Tibial artery (tissue), 4 donors: Measurements from ENCODE around the gene NECAB3.

Experiments
- DNase-seq, 2 donors: peaks; one replicate each; pipeline ENCODE4 v3.0.0-alpha.2; 2019
- H3K27ac ChIP-seq, 2 donors: fragments of 200-600 bp; sonication (generic) in 1 of 2; 1 replicate in 1 of 2; 2 replicates in 1 of 2; pipeline ENCODE4 v1.5.1; 2018 to 2019; ENCODE audit warnings: mild to moderate bottlenecking in 1 of 2
- H3K27me3 ChIP-seq, 2 donors: fragments of 200-600 bp; sonication (generic) in 1 of 2; one replicate each; pipeline versions ENCODE4 v1.5.1 to v1.6.0; 2016 to 2019
- H3K36me3 ChIP-seq, 3 donors: fragments of 200-600 bp; sonication (generic) in 2 of 3; one replicate each; pipeline ENCODE4 v1.5.1; 2016 to 2019; ENCODE audit warnings: mild to moderate bottlenecking in 2 of 3
- H3K4me1 ChIP-seq, 4 donors: fragments of 200-600 bp; sonication (generic) in 2 of 4; 1 replicate in 3 of 4; 2 replicates in 1 of 4; pipeline ENCODE4 v1.5.1; 2016 to 2019
- H3K4me3 ChIP-seq, 2 donors: fragments of 200-600 bp; sonication (generic) in 1 of 2; 1 replicate in 1 of 2; 2 replicates in 1 of 2; pipeline ENCODE4 v1.5.1; 2018 to 2019; ENCODE audit warnings: mild to moderate bottlenecking in 2 of 2
- H3K9me3 ChIP-seq, 3 donors: fragments of 200-600 bp; sonication (generic) in 1 of 3; one replicate each; pipeline ENCODE4 v1.5.1; 2016 to 2019
- intact Hi-C: fragments of 100-400 bp; cut with DNase I; formaldehyde crosslinking; loops from one replicate; pipeline ENCODE4 v1.15.0; 2023; ENCODE audit warnings: low total_unique reads
- TF ChIP-seq, protein P1 (sequence below), 2 experiments: fragments of 200-600 bp in 1 of 2; fragments of 450-650 bp in 1 of 2; IDR thresholded peaks; one replicate each; pipeline ENCODE4 v1.5.1; 2017 to 2019; ENCODE audit warnings: antibody characterized with exemption in 2 of 2, mild to moderate bottlenecking in 1 of 2, moderate library complexity in 1 of 2

Gene NECAB3

DNA sequence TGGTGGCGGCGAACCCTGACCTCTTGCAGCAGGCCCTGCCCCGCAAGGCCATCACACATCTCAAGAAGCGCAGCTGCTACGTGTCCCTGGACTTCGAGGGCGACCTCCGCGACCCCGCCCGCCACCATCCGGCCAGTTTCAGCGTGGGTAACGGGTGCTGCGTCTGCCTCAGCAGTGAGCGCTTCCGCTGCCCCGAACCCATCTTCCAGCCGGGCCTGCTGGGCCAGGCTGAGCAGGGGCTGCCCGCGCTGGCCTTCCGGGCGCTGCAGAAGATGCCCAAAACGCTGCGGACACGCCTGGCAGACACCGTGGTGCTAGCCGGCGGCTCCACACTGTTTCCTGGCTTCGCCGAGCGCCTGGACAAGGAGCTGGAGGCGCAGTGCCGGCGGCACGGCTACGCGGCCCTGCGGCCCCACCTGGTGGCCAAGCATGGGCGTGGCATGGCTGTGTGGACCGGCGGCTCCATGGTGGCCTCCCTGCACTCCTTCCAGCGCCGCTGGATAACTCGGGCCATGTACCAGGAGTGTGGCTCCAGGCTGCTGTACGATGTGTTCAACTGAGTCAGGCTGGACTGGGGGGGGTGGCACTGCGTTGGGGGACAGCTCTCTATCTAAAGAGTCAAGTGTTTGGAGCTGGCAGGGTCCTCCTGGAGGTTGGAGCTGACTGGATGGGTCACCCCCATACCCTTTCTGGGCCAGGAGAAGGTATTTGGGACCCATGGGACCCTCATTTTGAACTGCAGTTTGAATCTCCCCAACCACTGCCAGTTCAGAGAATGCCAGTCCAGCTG is 6.4 kb downstream of the NECAB3 start:
- Histone ChIP-seq H3K27me3 (no peaks in the 10 kb centered on the region), H3K27ac (peak overlapping the region; percentile 88 to 90), H3K9me3 (no peaks in the 10 kb centered on the region), H3K36me3 (peaks cover 0 to 22% (median 4%) of the 10 kb centered on the region in 3 donors), H3K4me1 (peaks cover 0 to 81% (median 58%) of the 10 kb centered on the region in 4 donors), H3K4me3 (peak overlapping the region; percentile 60 to 69)
- TF ChIP-seq, protein P1, sequence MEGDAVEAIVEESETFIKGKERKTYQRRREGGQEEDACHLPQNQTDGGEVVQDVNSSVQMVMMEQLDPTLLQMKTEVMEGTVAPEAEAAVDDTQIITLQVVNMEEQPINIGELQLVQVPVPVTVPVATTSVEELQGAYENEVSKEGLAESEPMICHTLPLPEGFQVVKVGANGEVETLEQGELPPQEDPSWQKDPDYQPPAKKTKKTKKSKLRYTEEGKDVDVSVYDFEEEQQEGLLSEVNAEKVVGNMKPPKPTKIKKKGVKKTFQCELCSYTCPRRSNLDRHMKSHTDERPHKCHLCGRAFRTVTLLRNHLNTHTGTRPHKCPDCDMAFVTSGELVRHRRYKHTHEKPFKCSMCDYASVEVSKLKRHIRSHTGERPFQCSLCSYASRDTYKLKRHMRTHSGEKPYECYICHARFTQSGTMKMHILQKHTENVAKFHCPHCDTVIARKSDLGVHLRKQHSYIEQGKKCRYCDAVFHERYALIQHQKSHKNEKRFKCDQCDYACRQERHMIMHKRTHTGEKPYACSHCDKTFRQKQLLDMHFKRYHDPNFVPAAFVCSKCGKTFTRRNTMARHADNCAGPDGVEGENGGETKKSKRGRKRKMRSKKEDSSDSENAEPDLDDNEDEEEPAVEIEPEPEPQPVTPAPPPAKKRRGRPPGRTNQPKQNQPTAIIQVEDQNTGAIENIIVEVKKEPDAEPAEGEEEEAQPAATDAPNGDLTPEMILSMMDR (IDR thresholded peaks at IDR 0.05): peak; percentile 86 to 87
- DNase-seq: peak; percentile 72 to 91
- intact Hi-C loops: loop anchor here (10.0 kb wide), 2 partner anchors 183 to 213 kb away; no protein-coding TSS in a partner anchor

DNA sequence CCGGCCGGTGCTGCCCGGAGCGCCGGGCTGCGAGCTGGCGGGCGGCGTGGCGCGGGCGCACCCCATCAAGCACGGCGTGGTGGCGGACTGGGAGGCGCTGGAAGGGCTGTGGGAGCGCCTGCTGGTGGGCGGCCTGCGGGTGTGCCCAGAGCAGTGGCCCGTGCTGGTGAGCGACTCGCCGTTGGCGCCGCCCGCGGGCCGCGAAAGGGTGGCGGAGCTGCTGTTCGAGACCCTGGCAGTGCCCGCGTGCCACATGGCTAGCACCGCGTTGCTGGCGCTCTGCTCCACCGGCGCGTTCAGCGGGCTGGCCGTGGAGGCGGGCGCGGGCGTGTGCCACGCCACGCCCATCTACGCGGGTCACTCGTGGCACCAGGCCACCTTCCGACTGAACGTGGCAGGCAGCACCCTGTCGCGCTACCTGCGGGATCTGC is 7.0 kb downstream of the NECAB3 start:
- intact Hi-C loops: loop anchor here (10.0 kb wide), 2 partner anchors 182 to 212 kb away; no protein-coding TSS in a partner anchor
- TF ChIP-seq, protein P1 (IDR thresholded peaks at IDR 0.05): no peak

DNA sequence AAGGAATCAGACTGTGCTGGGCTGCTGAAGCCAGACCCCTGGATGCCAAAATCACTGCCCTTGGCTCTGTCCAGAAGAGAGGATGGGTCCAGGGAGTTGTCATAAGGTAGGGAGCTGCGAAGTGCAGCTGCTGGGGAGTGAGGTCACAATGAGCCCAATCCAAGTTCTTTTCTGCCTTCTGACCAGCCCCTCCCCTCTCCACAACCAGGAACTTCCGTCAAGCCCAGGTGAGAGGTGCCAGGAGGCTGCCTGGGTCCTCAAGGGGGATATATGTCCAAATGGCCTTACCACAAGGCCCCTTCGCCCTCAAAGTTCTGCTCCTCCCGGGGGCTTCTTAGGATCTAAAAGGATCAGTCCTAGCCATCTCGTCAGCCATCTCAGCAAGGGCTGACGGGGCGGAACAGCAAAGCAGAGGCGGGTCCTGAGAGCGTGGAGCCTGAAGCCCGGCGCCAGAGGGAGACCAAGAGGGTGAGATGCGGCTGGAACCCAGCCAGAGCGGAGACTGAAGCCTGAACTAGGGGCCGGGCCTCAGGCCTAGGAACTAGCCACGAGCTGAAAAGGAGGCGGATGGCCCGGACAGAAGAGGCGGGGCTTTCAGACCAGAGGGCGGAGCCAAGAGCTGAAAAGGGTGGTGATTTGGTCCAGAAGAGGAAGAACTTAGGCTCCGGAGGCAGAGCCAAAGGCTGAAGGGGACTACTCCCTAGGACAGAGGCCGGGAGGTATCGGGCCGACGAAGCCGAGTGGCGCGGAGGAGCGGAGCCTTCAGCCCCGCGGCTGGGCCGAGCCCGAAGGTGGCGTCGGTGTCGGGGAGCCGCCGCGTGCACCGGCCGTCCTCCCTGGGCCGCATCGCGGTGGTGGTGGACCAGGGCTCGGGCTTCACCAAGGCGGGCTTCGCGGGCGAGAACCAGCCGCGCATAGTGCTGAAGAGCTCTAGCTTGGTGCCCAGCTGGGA is 7.7 kb downstream of the NECAB3 start, which contains the start of gene ACTL10:
TSS of gene ACTL10 (plus strand) at position 651 of the 952 bp plus-strand sequence. CDS start 555 bp downstream, outside the sequence.
- Histone ChIP-seq H3K27ac (peak within 1 kb of the TSS; percentile 88 to 90), H3K4me3 (peak within 1 kb of the TSS; percentile 60 to 69), H3K4me1 (peaks cover 0 to 71% (median 52%) of the 10 kb centered on the region in 4 donors), H3K36me3 (peaks cover 0 to 21% (median 4%) of the 10 kb centered on the region in 3 donors), H3K9me3 (no peaks in the 10 kb centered on the region), H3K27me3 (no peaks in the 10 kb centered on the region)
- DNase-seq: peak; percentile 99 to 100
- TF ChIP-seq, protein P1 (IDR thresholded peaks at IDR 0.05): peak; percentile 29 to 39
- intact Hi-C loops: loop anchor here (10.0 kb wide), 2 partner anchors 182 to 212 kb away; no protein-coding TSS in a partner anchor

More for the DNA sequence above, 7.0 kb downstream of the NECAB3 start:
- DNase-seq: peak in 1 of 2 donors; percentile 84
- Histone ChIP-seq H3K27ac (peak overlapping the region; percentile 88 to 90), H3K4me1 (peaks cover 0 to 76% (median 56%) of the 10 kb centered on the region in 4 donors), H3K4me3 (peak overlapping the region; percentile 60 to 69), H3K27me3 (no peaks in the 10 kb centered on the region), H3K9me3 (no peaks in the 10 kb centered on the region), H3K36me3 (peaks cover 0 to 22% (median 4%) of the 10 kb centered on the region in 3 donors)

DNA sequence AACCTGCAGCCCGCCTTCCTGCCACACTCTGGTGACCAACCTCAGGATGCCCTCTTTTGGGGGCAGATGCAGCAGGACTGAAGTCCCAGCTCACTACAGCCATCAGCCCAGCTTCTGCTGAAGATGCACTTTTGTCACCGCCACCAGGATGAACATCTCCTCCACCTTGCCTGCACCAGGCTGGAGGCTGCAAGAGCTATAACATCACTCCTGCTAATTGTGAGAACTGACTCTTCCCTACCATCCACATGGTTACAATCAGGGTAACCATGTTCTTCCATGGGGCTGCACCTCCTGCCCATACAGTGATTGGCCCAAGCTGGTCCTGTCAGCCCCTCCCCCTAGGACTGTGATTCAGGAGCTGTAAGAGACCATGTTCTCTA is 9.5 kb downstream of the NECAB3 start:
- Histone ChIP-seq H3K9me3 (no peaks in the 10 kb centered on the region), H3K4me3 (no peak overlapping the region), H3K27me3 (no peaks in the 10 kb centered on the region), H3K4me1 (peaks cover 0 to 55% (median 37%) of the 10 kb centered on the region in 4 donors), H3K36me3 (peaks cover 6 to 18% (median 8%) of the 10 kb centered on the region in 3 donors), H3K27ac (peak overlapping the region; percentile 91 to 93)
- TF ChIP-seq, protein P1 (IDR thresholded peaks at IDR 0.05): no peak
- intact Hi-C loops: loop anchor here (5.0 to 10.0 kb wide), 3 partner anchors 102 to 210 kb away; no protein-coding TSS in a partner anchor
- no peak for DNase-seq
